HCT116 (cell line): ENCODE measurements around the gene NPTX1. TPM values are rescaled to one million over a fixed set of nuclear protein-coding genes. Genes with fewer than 3 reads are reported as not detected.
"Not testable (repeated sequence)": the region's sequence is repeated elsewhere in the genome, so short reads cannot be mapped to it uniquely, and the experiment has no call there.

Experiments
- ATAC-seq: fragments of 200-7000 bp; cut with Tn5 transposase; 2 replicates; pipeline ENCODE4 v1.9.1; 2020; ENCODE audit warnings: mild to moderate bottlenecking, moderate library complexity
- BruUV-seq: library from RNA; stranded (reverse); fragments of 400-500 nt; replicated peaks from 2 replicates; lab custom pipeline; 2021; lab: Mats Ljungman, UMichigan
- CTCF ChIA-PET: fragments of 300-600 bp; sonication (Branson Sonifier 250); formaldehyde crosslinking; loops from one replicate; lab custom pipeline; 2021; ENCODE audit warnings: antibody characterized with exemption; lab: Charles Lee
- POLR2A ChIA-PET: fragments of 300-600, 350-600 bp; sonication (Branson Sonifier 250); formaldehyde crosslinking; loops from one replicate; lab custom pipeline; 2021; ENCODE audit warnings: antibody characterized with exemption; lab: Charles Lee
- RAD21 ChIA-PET, 2 experiments: fragments of 300-600 bp; sonication (Branson Sonifier 250); formaldehyde crosslinking; loops; one replicate each; lab custom pipeline; 2023; ENCODE audit warnings: low total read pairs in 2 of 2; ENCODE audit not compliant: uncharacterized antibody in 2 of 2, unreplicated experiment in 2 of 2, low non-redundant PET in 1 of 2; lab: Charles Lee
- DNase-seq: peaks from one replicate; pipeline ENCODE4 v3.0.0-alpha.2; 2010; ENCODE audit warnings: low read depth, low spot score
- H2AFZ ChIP-seq: fragments of 200-600 bp; shearing (Covaris generic), sonication (generic); 2 replicates; pipeline ENCODE4 v1.6.1; 2017; ENCODE audit warnings: low read depth, mixed run types, mixed read lengths, antibody characterized with exemption, low read length; ENCODE audit not compliant: poor library complexity, severe bottlenecking
- H3K27ac ChIP-seq: 2 replicates; pipeline ENCODE4 v1.5.1; 2012; ENCODE audit warnings: low read depth, low read length
- H3K27me3 ChIP-seq: fragments of 200-600 bp; sonication (generic); 2 replicates; pipeline ENCODE4 v1.6.1; 2016; ENCODE audit warnings: mixed run types, low read length, mixed read lengths; ENCODE audit not compliant: insufficient read depth
- H3K36me3 ChIP-seq, 2 experiments: fragments of 200-500 bp in 1 of 2; fragments of 200-600 bp in 1 of 2; sonication (Bioruptor generic) in 1 of 2; sonication (generic) in 1 of 2; 2 replicates each; pipeline versions ENCODE4 v1.5.1 to v1.6.1; 2014 to 2016; ENCODE audit warnings: low read length in 2 of 2, inconsistent platforms in 1 of 2, mixed read lengths in 1 of 2, mixed run types in 1 of 2; ENCODE audit not compliant: insufficient read depth in 2 of 2, control insufficient read depth in 1 of 2
- H3K4me1 ChIP-seq, 2 experiments: fragments of 200-600 bp in 1 of 2; sonication (generic) in 1 of 2; 2 replicates each; pipeline versions ENCODE4 v1.5.1 to v1.6.1; 2012 to 2017; ENCODE audit warnings: low read length in 2 of 2, inconsistent platforms in 1 of 2, mild to moderate bottlenecking in 1 of 2, mixed read lengths in 1 of 2, mixed run types in 1 of 2, moderate library complexity in 1 of 2; ENCODE audit not compliant: insufficient read depth in 2 of 2, control insufficient read depth in 1 of 2
- H3K4me2 ChIP-seq: fragments of 200-600 bp; sonication (generic); 2 replicates; pipeline ENCODE4 v1.6.1; 2017; ENCODE audit warnings: mixed run types, low read length, mixed read lengths
- H3K4me3 ChIP-seq, 2 experiments: fragments of 200-600 bp in 1 of 2; sonication (generic) in 1 of 2; replicated peaks in 1 of 2; 2 replicates each; pipeline ENCODE4 v1.5.1; 2011 to 2016; ENCODE audit warnings: low read length in 2 of 2, control low read depth in 1 of 2, low read depth in 1 of 2, mild to moderate bottlenecking in 1 of 2, mixed read lengths in 1 of 2, mixed run types in 1 of 2
- H3K79me2 ChIP-seq: fragments of 200-600 bp; sonication (generic); 2 replicates; pipeline ENCODE4 v1.6.1; 2017; ENCODE audit warnings: mild to moderate bottlenecking, mixed run types, low read length, moderate library complexity, mixed read lengths; ENCODE audit not compliant: insufficient read depth
- H3K9ac ChIP-seq: fragments of 200-600 bp; sonication (generic); 2 replicates; pipeline ENCODE4 v1.6.1; 2016; ENCODE audit warnings: low read length, mixed read lengths
- H3K9me2 ChIP-seq: fragments of 200-600 bp; sonication (generic), shearing (Covaris generic); 2 replicates; pipeline ENCODE4 v1.6.1; 2017; ENCODE audit warnings: mixed run types, mild to moderate bottlenecking, moderate library complexity; ENCODE audit not compliant: insufficient read depth
- H3K9me3 ChIP-seq, 2 experiments: fragments of 200-500 bp in 1 of 2; fragments of 200-600 bp in 1 of 2; sonication (Bioruptor generic) in 1 of 2; sonication (generic) in 1 of 2; 2 replicates each; pipeline ENCODE4 v1.6.1; 2014 to 2017; ENCODE audit warnings: low read length in 2 of 2, mixed read lengths in 2 of 2, inconsistent platforms in 1 of 2, low read depth in 1 of 2, mild to moderate bottlenecking in 1 of 2, mixed run types in 1 of 2, moderate library complexity in 1 of 2; ENCODE audit not compliant: control insufficient read depth in 1 of 2, insufficient read depth in 1 of 2
- H4K20me1 ChIP-seq: fragments of 200-600 bp; sonication (generic), shearing (Covaris generic); 2 replicates; pipeline ENCODE4 v1.6.1; 2017; ENCODE audit warnings: mixed run types, mild to moderate bottlenecking, moderate library complexity; ENCODE audit not compliant: insufficient read depth
- CEBPB ChIP-seq: IDR thresholded peaks from 2 replicates; pipeline ENCODE4 v1.6.1; 2012; ENCODE audit warnings: low read depth
- CTCF ChIP-seq, 3 experiments: fragments of 200-600 bp in 1 of 3; sonication (generic) in 1 of 3; IDR thresholded peaks in 2 of 3; conservative IDR thresholded peaks in 1 of 3; 2 replicates each; pipeline ENCODE4 v1.5.1; 2012 to 2017; ENCODE audit warnings: low read depth in 2 of 3, low read length in 2 of 3, antibody characterized with exemption in 1 of 3, borderline replicate concordance in 1 of 3, control low read depth in 1 of 3, mild to moderate bottlenecking in 1 of 3, mixed read lengths in 1 of 3, mixed run types in 1 of 3, moderate library complexity in 1 of 3; ENCODE audit not compliant: insufficient read depth in 1 of 3
- EZH2 ChIP-seq: fragments of 200-600 bp; sonication (generic); IDR thresholded peaks from 2 replicates; pipeline ENCODE4 v1.6.1; 2017; ENCODE audit warnings: antibody characterized with exemption, mixed run types
- FOSL1 ChIP-seq: IDR thresholded peaks from 2 replicates; pipeline ENCODE4 v1.6.1; 2012; ENCODE audit warnings: low read depth
- JUND ChIP-seq: IDR thresholded peaks from 2 replicates; pipeline ENCODE4 v1.6.1; 2012
- POLR2A ChIP-seq: IDR thresholded peaks from 2 replicates; pipeline ENCODE4 v1.7.0; 2011; ENCODE audit warnings: borderline replicate concordance; ENCODE audit not compliant: insufficient read depth, insufficient read length; ENCODE audit errors: extremely low read depth
- SIN3A ChIP-seq: IDR thresholded peaks from 2 replicates; pipeline ENCODE4 v1.6.1; 2012; ENCODE audit warnings: low read depth
- ZBTB33 ChIP-seq: IDR thresholded peaks from 2 replicates; pipeline ENCODE4 v1.6.1; 2011; ENCODE audit warnings: mild to moderate bottlenecking, low read length, moderate library complexity; ENCODE audit not compliant: insufficient replicate concordance; ENCODE audit errors: extremely low read depth
- intact Hi-C: fragments of 100-400 bp; cut with micrococcal nuclease; formaldehyde crosslinking; loops from 2 replicates; pipeline ENCODE4 v1.10.0; 2022
- total RNA-seq: library from RNA; stranded (reverse); gene quantifications from one replicate; pipeline ENCODE4 v1.2.1, GENCODE V29; 2021; ENCODE audit not compliant: unreplicated experiment

The NPTX1 gene
- total RNA-seq, 1 experiment from 2014 or later = 0.15 TPM

GRCh38 chr17:80507965-80508364 is 31.6 kb upstream of the NPTX1 start:
- Histone ChIP-seq H4K20me1 (no peaks in the 10 kb centered on the region), H3K9me2 (no peaks in the 10 kb centered on the region), H3K9ac (no peak overlapping the region), H3K79me2 (no peaks in the 10 kb centered on the region), H3K4me3 (no peak overlapping the region), H3K36me3 (no peaks in the 10 kb centered on the region), H3K27me3 (peaks cover 36% of the 10 kb centered on the region; the same call in 1 of the 2 replicates), H3K4me2 (no peak overlapping the region), H3K4me1 (no peaks in the 10 kb centered on the region), H3K9me3 (no peaks in the 10 kb centered on the region), H2AFZ (no peak overlapping the region), H3K27ac (no peak overlapping the region)
- no peak for ATAC-seq
- TF ChIP-seq EZH2 = no peak
- no peak for TF ChIP-seq ZBTB33
- no peak for TF ChIP-seq CEBPB
- no peak for TF ChIP-seq SIN3A
- TF ChIP-seq JUND = no peak
- no peak for TF ChIP-seq FOSL1
- TF ChIP-seq POLR2A = no peak
- TF ChIP-seq CTCF (IDR thresholded peaks at IDR 0.05 in 2 of 3, conservative IDR thresholded peaks at IDR 0.05 in 1 of 3; ENCODE audit: borderline replicate concordance in 1 of 3, insufficient read depth in 1 of 3, low read depth in 2 of 3, low read length in 2 of 3) = no peak
- intact Hi-C loops = no loop called here
- no peak for DNase-seq
- ChIA-PET CTCF (no interaction called here), RAD21 (no interaction called here), POLR2A (no interaction called here)
- no TSS peak for BruUV-seq

- intact Hi-C loops, POLR2A ChIA-PET: not testable (repeated sequence)
- H3K27me3 ChIP-seq = peaks cover 36% of the 10 kb centered on the region; the same call in 1 of the 2 replicates
Observed at GRCh38 chr17:80507177-80507576, 30.8 kb upstream of the NPTX1 start.

More at GRCh38 chr17:80507177-80507576, 30.8 kb upstream of the NPTX1 start:
- H3K4me2 ChIP-seq, H2AFZ ChIP-seq, H3K4me1 ChIP-seq, DNase-seq, H3K9ac ChIP-seq, H4K20me1 ChIP-seq, RAD21 ChIA-PET, BruUV-seq, H3K4me3 ChIP-seq, CTCF ChIA-PET, H3K79me2 ChIP-seq, H3K36me3 ChIP-seq, H3K9me3 ChIP-seq, H3K9me2 ChIP-seq, ATAC-seq, H3K27ac ChIP-seq: not testable (repeated sequence)
